Central memory CD4-positive, alpha-beta T cell (primary cell): ENCODE measurements around the gene TBC1D13.
"Not testable (repeated sequence)": the region's sequence is repeated elsewhere in the genome, so short reads cannot be mapped to it uniquely, and the experiment has no call there.

Experiments
- DNase-seq: peaks from one replicate; pipeline ENCODE4 v3.0.0; 2022

Gene TBC1D13

DNA sequence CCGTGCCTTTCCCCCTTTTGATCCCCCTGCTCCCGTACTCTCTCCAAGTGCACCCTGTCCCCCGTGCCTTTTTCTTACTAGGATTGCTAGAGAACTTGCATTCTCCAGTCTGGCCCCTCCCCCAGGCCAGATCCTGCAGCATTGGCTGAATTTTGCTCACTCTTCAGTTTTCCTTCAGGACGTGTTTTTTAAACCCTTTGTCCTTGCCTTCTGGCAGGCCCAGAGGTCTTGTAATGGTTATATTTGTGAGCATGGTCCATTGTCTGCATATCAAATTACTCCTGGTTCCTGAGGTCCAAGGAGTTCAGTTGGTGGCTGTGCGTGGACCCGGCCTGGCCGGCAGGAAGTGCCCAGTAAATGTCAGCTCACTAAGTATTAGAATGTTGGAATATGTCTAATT lies 606 bp downstream of the TBC1D13 start:
- DNase-seq = peak; percentile 3

DNA sequence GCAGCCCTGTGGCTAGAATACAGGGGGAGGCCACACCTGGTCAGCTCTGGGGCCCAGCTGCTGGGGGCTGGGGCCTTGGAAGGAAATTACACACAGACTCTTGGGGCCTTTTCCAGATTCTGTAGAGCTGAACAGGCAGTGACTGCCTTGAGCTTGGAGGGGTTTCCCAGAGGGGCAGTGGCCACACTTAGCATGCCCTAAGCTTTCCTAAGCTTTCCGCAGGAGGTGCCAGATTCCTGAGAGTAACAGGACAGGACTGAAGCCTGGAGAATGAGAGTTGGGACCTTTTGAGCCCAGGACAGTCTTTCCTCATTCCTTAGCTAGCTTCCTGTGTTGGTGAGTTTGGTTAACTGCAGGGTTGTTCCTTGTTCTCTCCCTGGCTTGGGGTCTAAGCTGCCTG lies 1.4 kb downstream of the TBC1D13 start:
- no peak for DNase-seq

GRCh38 chr9:128790536-128790935 lies 3.5 kb downstream of the TBC1D13 start:
- no peak for DNase-seq

DNA sequence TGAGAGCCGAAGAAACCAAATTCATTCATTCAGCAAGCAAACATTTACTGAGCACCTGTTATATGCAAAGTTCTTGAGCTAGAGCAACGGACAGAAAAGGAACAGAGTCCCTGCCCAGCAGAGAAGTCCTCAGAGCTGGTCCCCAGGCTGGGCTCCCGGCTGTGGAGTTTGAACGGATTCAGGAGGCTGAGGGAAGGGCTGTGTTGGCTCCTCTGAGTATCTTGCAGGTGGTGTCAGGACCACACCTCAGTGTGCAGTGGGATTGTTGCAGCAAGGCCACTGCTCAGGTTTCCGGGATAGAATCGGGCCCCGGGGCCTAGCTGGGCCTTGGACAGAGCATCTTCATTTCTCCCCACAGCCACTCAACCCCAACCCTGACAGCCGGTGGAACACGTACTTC lies 5.1 kb downstream of the TBC1D13 start:
- no peak for DNase-seq

DNA sequence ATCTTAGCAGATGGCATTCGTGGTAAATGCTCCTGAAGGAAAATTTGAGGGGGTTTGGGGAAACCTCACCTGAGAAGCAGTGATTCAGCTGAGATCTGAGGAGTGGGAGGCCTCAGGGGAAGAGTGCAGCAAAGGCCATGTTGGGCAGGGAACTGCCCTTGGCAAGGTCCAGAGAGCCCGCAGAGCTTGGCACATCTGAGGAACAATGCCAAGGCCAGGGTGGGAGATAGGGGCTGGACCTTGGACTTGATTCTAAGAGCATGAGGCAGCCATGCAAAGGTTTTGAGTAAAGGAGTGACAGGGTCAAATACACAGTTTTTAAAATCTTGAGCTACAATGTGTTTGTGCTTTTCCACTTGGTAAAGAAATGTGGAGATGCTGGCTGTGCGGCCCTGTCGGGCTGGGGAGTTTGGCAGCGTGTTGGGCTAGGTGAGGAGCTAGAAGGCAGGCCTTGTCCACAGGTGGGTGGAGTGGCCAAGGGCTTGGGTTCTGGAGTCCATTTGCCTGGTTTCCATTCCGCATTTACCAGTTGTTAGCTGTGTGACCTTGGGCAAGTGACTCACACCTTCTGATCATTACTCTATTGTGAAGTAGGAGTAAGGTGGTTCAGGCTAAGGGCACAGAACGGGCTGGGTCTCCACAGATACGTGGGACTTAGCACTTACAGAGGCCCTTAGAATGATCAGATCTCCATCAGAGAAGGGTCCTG lies 6.1 kb downstream of the TBC1D13 start:
- DNase-seq = no peak

DNA sequence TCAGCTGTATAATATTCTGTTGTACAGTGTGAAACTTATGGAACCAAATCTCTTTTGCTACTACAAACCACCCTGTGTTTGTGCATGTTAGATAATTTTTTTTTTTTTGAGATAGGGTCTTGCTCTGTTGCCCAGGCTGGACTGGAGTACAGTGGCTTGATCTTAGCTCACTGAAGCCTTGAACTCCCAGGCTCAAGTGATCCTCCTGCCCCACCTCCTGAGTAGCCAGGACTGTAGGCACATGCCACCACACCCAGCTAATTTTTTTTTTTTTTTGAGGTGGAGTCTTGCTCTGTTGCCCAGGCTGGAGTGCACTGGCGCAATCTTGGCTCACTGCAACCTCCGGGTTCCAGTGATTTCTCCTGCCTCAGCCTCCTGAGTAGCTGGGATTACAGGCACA lies 7.9 kb downstream of the TBC1D13 start:
- DNase-seq = not testable (repeated sequence)

GRCh38 chr9:128798896-128799295 lies 11.8 kb downstream of the TBC1D13 start:
- DNase-seq = no peak

DNA sequence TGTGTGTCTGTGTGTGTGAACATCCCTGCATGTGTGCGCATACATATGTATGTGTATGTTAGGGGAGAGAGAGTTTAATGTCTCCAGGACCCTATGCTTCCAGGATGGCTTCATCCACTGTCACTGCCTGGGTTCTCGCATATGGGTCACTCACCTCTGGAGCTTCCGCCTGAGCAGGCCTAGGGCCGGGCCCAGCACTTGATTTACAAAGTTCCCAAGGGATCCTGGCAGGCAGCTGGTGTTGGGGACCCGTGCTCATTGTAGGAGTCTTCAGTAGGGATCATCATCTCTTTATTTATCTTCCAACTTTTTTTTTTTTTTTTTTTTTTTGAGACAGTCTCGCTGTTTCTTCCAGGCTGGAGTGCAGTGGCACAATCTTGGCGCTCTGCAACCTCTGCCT lies 13.0 kb downstream of the TBC1D13 start:
- no peak for DNase-seq

GRCh38 chr9:128802482-128802881 lies 15.4 kb downstream of the TBC1D13 start:
- DNase-seq = no peak

GRCh38 chr9:128805661-128806060 lies 18.6 kb downstream of the TBC1D13 start:
- DNase-seq = no peak

DNA sequence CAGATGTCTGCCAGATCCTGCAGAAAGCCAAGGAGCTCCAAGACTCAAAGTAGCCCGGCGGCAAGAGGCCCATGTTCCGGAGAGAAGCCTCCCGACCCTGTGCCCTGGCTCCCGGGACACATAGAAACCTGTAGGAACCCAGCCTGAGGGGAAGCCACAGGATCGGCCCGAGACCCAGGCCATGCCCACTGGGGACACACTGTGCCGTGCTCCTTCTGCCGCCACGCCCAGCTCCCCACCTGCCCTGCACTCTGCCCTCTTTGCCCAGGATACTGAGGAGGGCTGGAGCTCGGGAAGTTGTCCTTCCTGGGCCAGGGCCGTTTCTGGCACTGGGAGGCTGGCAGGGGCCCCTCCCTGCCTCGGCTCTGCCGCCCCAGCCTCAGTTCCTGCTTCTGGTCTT lies 20.8 kb downstream of the TBC1D13 start:
- no peak for DNase-seq

GRCh38 chr9:128808543-128808942 lies 21.5 kb downstream of the TBC1D13 start:
- DNase-seq = no peak

- DNase-seq = no peak
Measured at GRCh38 chr9:128809036-128809599, 22.1 kb downstream of the TBC1D13 start.

DNA sequence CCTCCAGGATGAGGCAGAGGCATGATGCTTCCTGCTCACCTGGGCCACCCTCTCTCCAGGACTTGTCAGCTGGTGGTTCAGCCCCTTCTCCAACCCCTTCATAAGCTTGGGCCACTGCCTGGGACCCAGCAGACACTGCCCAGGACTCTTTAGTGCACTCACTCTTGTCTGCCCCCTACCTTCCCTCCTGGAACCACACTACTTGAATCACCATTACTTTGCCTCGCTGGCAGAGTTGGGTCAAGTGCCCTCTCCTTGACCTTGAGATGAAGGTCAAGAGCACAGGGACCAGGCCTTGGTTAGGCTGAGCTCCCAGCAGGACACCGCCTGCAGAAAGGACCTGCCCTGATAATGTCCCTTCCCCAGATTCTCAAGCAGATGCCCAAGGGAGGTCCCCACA lies 22.8 kb downstream of the TBC1D13 start:
- DNase-seq = no peak

DNA sequence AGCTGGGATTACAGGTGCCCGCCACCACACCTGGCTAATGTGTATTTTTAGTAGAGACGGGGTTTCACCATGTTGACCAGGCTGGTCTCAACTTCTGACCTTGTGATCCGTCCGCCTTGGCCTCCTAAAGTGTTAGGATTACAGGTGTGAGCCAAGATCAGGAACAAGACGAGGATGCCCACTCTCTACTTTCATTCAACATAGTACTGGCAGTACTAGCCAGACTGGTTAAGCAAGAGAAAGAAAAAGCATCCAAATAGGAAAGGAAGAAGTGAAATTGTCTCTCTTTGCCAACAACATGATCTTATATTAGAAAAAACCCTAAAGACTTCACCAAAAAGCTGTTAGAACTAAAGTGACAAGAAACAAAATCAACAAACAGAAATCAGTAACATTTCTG lies 23.8 kb downstream of the TBC1D13 start:
- no peak for DNase-seq

GRCh38 chr9:128818099-128818838 lies 31.2 kb downstream of the TBC1D13 start, which contains the start of gene ENDOG:
Gene ENDOG, plus strand, starts transcription at chr9:128818500. Its CDS starts 185 bp downstream, at chr9:128818685.
- DNase-seq = peak; percentile 95

GRCh38 chr9:128818839-128819715 lies 32.0 kb downstream of the TBC1D13 start:
- DNase-seq = peak; percentile 41

DNA sequence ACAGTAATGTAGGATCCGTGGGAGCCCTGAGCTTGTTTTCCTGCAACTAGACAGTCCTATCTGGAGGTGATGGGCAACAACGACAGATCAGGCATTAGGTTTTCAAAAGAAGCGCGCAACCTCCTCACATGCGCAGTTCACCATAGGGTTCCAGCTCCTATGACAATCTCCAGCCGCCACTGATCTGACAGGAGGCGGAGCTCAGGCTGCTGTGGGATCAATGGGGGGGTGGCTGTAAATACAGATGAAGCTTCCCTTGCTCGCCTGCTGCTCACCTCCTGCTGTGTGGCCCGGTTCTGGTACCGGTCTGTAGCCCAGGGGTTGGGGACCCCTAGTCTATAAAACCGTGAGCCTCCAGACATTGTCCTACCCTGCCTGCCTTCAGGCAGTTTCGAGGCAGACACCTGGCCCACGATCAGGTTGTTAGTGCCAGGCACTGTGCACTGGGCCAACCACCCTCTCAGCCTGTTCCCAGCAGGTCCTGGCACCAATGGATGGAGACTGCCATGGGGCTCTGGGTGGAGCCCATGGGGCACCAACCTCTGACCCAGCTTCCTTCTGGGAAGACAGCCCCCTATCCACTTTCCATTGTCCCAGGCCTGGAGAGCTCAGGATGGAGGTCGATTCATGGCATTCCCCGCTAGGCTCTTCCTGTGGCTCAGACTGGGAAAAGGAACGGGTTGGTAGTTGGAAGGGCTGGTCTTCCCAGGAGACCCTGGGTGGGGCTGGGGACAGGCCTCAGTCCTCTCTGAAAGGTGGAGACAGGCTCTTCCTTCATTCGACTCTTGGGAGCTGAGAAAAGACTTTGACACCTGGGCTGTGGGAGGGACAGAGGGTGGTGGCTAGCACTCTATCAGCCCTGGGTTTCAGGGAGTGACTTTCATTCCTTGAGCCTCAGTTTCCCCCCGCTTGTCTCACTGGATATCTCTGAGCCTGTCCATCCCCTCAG lies 32.9 kb downstream of the TBC1D13 start:
- DNase-seq = no peak

DNA sequence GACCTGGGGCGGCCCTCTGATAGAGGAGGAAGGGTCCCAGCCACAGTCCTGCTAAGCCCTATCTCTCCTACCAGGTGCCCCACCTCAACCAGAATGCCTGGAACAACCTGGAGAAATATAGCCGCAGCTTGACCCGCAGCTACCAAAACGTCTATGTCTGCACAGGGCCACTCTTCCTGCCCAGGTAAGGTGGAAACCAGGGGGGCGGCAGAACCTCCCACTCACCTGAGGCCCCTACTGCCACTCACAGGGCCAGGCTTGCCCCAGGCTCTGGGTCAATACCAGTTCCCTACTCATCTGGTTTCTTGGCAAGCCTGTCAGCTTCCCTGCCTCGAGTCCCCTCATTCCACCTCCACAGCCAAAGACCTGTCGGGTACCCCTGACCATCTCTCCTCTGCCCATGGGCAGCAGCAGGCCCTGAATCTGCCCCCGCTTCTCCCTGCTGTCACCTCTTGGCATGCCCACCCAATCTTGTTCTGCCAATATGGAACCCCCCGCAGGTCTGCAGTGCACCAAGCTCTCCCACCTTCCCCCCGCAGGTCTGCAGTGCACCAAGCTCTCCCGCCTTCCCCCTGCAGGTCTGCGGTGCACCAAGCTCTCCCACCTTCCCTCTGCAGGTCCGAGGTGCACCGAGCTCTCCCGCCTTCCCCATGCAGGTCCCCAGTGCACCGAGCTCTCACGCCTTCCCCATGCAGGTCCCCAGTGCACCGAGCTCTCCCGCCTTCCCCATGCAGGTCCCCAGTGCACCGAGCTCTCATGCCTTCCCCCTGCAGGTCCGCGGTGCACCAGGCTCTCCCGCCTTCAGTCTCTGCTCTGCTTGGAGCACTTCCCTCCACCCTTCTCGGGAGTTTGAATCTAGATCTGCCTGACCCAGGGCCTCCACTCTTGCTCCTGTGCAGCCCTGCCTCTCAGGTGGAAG lies 33.9 kb downstream of the TBC1D13 start:
- DNase-seq = no peak

DNA sequence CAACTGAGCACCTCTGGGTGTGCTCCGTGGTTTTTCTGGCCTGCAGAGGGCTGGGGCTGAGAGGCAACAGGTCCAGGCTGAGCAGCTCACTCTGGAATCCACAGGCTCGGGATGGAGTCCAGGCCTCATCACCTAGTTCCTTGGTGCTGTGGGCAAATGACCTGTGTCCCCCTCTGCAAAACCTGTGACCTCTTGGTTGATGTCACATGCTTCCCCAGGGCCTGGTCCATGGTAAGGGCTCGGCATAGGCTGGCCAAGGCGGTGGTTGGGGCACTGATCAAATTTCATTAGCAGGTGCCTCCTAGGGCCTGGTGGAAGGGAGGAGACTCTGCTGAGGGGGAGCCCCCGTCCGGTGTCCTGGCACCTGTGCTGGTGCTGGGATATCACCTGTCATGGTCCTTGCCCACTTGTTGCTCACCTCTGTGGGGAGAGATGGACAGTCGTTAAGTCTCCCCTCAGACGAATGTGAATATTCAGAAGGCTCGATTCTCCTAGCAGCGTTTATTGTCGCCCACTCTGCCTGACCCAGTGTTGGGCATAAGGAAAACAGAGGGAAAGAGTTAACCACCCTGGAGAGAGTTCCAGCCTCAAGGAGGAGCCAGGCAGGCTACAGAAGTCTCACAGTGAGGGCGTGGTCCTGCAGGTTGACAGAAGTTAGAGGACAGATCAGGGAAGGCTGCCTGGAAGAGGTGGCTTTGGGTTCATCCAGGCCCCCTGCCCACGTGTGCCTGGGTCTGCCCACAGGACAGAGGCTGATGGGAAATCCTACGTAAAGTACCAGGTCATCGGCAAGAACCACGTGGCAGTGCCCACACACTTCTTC lies 34.7 kb downstream of the TBC1D13 start:
- no peak for DNase-seq
